NCI-H446 (cell line): ENCODE results near the gene CADPS.

Source experiments
- DNase-seq, 2 experiments: peaks; one replicate each; lab custom pipeline; 2025; lab: John Stamatoyannopoulos, UW

CADPS gene

DNA sequence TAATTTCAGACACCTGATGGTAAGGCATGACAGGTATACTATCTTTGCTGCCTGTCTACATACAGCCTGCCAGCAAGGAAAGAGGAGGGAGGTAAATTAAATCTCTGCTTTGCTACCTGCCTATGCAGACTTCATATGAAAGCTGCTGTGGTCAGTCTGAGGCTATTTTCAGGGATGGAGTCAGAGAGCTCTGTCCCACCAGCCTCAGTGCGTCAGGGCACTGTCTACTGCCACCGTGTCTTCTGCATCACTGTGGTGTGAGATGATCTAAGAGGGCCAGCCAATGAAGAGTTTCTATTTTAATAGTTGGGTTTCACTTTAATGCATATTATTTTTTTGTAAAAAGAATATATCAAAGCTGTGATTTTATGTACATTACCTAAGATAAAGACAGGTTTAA is 125.6 kb downstream of the CADPS start:
- DNase-seq = no peak

GRCh38 chr3:62749130-62749529 is 126.1 kb downstream of the CADPS start:
- DNase-seq = no peak

DNA sequence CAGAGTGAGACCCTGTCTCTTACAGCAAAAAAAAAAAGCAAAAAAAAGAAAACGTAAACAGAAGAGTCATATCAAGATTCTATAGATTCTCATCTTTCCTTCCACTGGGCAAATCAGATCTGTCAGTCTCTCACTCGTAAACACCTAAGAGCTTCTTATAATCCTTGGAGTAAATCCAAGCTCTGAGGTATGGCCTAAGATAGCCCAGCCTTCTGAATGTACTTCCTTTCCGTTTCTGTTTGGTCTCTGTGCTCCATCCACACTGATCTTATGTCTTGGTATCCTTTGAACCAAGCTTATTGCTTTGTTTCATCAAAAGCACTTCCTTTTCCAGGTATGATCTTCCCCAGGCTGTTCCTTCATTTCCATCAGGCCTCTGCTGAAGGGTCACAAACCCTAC is 137.8 kb downstream of the CADPS start:
- DNase-seq = no peak

DNA sequence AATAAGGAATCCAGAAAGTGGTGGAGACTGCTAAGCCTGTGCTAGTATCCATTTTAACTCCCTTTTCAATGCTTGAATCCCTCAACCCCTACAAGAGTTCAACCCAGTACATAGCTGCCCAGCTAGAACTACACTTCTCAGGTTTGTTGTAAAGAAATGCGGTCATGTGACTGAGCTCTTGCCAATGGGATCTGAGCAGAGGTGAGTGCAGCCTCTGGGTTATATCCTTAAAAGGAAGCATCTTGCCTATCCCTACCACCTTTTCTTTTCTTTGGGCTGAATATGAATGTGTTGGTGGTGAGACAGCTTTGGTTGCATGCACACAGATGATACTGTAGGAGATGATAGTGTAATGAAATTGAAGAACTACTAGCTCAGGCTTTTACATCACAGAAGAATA is 139.7 kb downstream of the CADPS start:
- no peak for DNase-seq

- DNase-seq = no peak
Measured at GRCh38 chr3:62732183-62732904, 142.9 kb downstream of the CADPS start.

DNA sequence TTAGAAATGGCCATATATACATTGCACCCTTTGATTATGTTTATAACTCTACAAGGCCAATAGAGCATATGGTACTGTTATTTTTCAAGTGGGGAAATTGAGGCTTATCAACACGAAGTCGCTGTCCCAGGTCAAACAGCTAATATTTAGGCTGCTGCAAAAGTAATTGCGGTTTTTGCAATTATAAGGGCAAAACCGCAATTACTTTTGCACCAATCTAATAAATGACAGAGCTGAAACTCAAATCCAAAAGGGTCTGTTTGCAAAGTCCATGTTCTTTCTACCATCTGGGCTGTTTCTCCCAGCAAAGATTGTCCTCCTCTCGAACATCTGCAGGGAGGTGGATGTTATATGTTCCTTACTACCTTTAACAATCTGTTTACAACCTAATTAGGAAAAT is 147.2 kb downstream of the CADPS start:
- no peak for DNase-seq

GRCh38 chr3:62727536-62727935 is 147.7 kb downstream of the CADPS start:
- DNase-seq = no peak

- no peak for DNase-seq
Measured at GRCh38 chr3:62724503-62724902, 150.7 kb downstream of the CADPS start.

GRCh38 chr3:62723914-62724217 is 151.3 kb downstream of the CADPS start:
- no peak for DNase-seq

DNA sequence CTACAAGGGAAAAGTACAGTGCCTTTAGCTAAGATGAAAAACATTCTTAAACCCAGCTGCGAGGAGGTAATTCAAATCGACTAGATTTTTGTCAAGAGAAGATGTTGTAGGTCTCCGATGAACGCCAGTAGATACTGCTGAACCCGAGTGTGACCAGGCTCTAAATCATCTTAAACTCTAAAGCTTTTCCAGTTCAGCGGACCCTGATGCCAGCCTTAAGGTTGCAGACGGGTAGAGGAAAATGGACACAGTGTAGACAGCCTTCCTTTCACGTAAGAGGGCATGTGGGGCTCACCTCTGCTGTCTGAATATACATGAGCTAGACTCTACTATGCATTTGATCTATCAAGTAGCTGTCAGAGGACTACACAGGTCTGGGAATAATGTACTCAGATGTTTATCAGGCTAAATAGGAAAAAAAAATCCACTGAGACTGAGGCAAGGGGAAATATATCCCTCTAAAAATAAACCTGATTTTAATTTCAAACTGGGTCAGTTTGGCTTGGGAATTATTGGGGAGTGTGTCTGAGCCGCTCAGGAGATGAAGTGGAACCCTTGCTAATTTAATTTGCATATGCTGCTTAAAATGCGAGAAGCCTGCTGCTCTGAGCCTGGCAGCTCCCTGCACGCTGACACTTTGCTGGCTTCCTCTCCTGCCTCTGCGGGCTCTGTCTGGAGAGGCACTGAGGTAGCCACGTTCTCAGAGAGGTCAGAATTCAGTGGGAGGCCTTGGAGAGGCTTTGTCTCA is 151.9 kb downstream of the CADPS start:
- DNase-seq = no peak

- no peak for DNase-seq
Measured at GRCh38 chr3:62722344-62722743, 152.9 kb downstream of the CADPS start.

GRCh38 chr3:62718515-62719320 is 156.5 kb downstream of the CADPS start:
- no peak for DNase-seq

DNA sequence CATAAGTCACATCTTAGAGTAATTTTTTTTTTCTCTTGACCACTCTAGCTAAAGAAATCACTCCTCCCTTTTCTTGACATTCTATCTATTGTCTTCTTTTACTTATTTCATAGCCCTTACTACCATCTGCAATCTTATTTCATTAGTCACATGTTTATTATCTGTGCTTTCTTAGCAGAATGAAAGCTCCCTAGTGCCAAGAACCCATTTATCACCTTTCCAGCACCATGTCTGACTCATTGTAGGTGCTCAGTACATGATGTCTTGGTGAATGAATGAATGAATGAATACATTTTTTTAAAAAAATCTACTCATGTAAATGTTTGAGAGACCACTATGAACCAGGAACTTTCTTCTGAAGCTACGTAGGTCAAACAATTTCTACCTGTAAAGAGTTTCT is 157.2 kb downstream of the CADPS start:
- no peak for DNase-seq

DNA sequence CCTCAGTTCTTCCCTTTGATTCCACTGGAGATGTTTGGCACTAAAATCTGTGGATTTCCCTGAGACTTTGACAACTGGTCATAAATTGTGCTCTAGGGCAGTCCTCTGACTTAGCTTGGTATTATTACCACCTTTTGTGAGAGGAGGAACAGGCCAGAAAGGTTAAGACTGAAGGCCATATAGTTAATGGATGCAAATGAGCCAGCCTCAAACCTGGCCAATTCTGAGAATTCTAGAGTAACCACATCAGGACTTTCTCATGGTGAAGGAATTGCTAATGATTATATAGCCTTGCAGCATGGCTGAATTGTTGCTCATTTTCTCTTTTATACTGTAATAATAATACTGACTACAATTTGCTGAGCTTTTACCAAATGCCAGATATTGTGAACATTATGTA is 162.5 kb downstream of the CADPS start:
- DNase-seq = no peak

DNA sequence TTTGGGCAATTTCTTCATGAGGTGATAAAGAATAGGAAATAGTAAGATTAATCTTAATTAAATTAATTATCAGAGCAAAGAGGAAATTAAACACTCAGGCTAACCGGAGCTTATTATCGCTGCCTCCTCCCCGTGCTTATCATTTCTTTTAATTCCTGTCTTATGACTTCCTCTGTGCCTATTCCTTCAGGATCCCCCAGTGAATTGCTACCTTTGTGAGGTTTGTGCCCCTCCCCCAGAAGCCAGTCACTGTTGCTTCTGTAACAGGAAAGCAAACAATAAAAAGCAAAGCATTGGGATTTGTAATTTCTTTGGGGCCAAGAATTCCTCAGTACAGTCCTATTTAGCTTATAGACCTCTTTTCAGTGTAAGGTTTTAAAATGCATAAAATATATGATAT is 164.5 kb downstream of the CADPS start:
- DNase-seq = no peak

DNA sequence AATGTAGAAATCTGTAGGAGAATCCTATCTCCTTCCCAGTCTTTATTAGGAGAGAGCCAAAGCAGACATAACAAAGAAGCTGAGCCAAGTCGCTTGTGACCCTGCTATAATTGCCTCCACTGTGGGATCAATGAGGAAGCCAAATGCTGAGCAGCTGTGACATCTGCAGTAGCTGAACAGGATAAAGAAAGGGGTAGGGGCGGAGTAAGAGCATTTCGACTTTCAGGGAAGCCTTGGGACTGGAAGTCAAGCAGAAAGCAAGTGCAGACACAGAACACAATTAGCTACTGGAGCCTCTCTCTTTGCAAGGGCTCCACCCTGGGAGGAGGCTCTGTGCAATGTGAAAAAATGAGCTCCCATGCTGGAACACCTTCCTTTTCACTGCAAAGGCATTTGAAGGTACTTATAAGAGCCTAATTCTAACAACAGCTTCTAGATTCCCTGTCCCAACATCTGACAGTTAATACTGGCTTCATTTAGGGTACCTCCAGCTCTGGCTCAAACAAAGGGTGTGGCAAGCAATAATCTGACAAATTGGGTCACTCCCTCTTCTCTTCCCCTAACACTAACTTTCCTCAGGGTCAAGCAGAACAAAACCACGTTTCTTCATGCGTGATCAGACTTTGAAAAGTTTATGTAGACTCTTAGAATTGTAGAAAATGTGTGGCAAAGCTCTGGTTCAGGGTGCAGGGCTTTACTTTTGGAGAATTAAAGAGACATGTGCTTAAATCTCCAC is 166.4 kb downstream of the CADPS start:
- peak in 1 of 2 experiments; percentile 18 for DNase-seq

GRCh38 chr3:62705721-62706120 is 169.5 kb downstream of the CADPS start:
- DNase-seq = no peak

DNA sequence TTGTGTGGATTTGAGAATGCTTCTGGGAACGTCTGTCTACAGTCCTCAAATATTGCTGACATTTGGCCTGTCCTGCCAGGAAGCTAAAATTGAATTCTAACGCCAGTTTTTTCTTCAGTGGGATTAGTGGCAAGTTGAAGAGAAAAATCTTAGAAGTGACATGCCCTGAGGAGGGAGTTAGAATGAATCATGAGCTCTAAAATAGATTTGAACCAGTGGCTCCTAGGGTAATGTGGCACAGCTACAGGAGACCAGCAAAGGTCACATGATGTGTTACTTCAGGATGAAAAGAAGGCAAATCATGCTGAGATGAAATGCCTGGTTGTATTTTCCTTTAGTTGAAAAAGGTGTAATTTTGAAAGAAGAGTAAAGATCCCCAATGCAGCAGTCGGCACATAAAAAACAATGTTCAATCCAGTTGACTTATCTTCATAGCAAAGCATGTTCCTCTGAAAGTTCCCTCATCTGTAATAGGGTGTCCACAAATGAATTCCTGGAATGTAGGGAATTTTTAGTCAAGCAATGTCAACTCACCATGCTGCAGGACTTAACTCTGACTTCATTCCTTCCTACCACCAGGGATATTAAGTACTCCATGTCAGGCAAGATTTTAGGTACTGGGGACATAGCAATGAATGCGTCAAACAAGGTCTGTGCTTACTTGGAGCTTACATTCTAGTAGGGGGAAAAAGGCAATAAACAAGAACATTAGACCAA is 171.6 kb downstream of the CADPS start:
- DNase-seq = no peak

DNA sequence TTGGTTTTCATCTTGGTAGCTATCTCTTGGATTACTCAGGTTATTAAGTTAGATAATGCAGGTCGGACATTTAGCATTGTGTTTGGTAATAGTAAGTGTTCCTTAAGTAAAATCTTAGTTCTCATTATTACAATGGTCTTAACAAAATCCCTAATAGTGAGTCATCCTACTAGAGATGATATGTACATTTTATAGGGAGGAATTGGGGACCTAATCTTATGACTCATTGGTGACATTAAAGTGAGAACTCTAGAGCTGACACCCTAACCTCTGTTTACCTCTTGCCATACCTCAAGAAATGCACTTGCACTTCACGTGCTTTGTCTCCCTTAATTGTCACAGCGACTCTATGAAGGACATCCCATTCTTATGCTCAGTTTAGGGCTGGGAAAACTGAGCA is 174.9 kb downstream of the CADPS start:
- DNase-seq = no peak

- DNase-seq = no peak
Measured at GRCh38 chr3:62699728-62700127, 175.5 kb downstream of the CADPS start.

GRCh38 chr3:62696011-62696410 is 179.2 kb downstream of the CADPS start:
- DNase-seq = no peak

- no peak for DNase-seq
Measured at GRCh38 chr3:62688812-62689211, 186.4 kb downstream of the CADPS start.
